Endothelial cell of umbilical vein (primary cell): ENCODE data around the gene LRP3. TPM values are rescaled to one million over a fixed set of nuclear protein-coding genes. Genes with fewer than 3 reads are reported as not detected.

ENCODE experiments used
- BruUV-seq: library from RNA; stranded (reverse); fragments of 400-500 nt; replicated peaks from 2 replicates; lab custom pipeline; 2021; lab: Mats Ljungman, UMichigan
- CTCF ChIA-PET: fragments of 300-600, 350-600 bp; sonication (Branson Sonifier 250); formaldehyde crosslinking; loops from one replicate; lab custom pipeline; 2021; ENCODE audit warnings: antibody characterized with exemption, inconsistent platforms; lab: Charles Lee
- POLR2A ChIA-PET: fragments of 300-600, 350-600 bp; sonication (Branson Sonifier 250); formaldehyde crosslinking; loops from one replicate; lab custom pipeline; 2021; ENCODE audit warnings: antibody characterized with exemption, inconsistent platforms; lab: Charles Lee
- DNase-seq: peaks from one replicate; pipeline ENCODE4 v3.0.0-alpha.2; 2011; ENCODE audit warnings: low read depth, low spot score
- FAIRE-seq: peaks from 2 replicates; lab custom pipeline; 2011; peaks lifted over from hg19 to GRCh38; lab: Jason Lieb, UNC
- H2AFZ ChIP-seq: 2 replicates; pipeline ENCODE4 v1.6.0; 2012; ENCODE audit warnings: low read depth, low read length, control low read depth, inconsistent platforms
- H3K27ac ChIP-seq: 2 replicates; pipeline ENCODE4 v1.5.1; 2011; ENCODE audit warnings: low read depth, mild to moderate bottlenecking, control low read depth, low read length, moderate library complexity; ENCODE audit not compliant: insufficient read depth
- H3K27me3 ChIP-seq, 2 experiments: 2 replicates each; pipeline versions ENCODE4 v1.6.0 to v1.6.1; 2011; ENCODE audit warnings: low read length in 2 of 2, mixed read lengths in 1 of 2; ENCODE audit not compliant: control insufficient read depth in 2 of 2, insufficient read depth in 2 of 2
- H3K36me3 ChIP-seq, 2 experiments: 2 replicates in 1 of 2; 3 replicates in 1 of 2; pipeline ENCODE4 v1.5.1; 2011; ENCODE audit warnings: low read length in 2 of 2, mild to moderate bottlenecking in 1 of 2, moderate library complexity in 1 of 2; ENCODE audit not compliant: control insufficient read depth in 2 of 2, insufficient read depth in 2 of 2; ENCODE audit errors: extremely low read depth in 1 of 2
- H3K4me1 ChIP-seq: 3 replicates; pipeline ENCODE4 v1.5.1; 2011; ENCODE audit warnings: mild to moderate bottlenecking, low read length; ENCODE audit not compliant: control insufficient read depth, insufficient read depth; ENCODE audit errors: extremely low read depth
- H3K4me2 ChIP-seq: 2 replicates; pipeline ENCODE4 v1.6.1; 2011; ENCODE audit warnings: low read length, control low read depth, mixed read lengths; ENCODE audit not compliant: insufficient read depth
- H3K4me3 ChIP-seq, 3 experiments: fragments of 200-600 bp in 1 of 3; sonication (generic), shearing (Covaris generic) in 1 of 3; replicated peaks in 1 of 3; 2 replicates each; pipeline ENCODE4 v1.5.1; 2011 to 2016; ENCODE audit warnings: control low read depth in 3 of 3, low read length in 3 of 3, mild to moderate bottlenecking in 2 of 3, inconsistent platforms in 1 of 3, low read depth in 1 of 3, moderate library complexity in 1 of 3; ENCODE audit not compliant: insufficient read depth in 1 of 3
- H3K79me2 ChIP-seq: 2 replicates; pipeline ENCODE4 v1.6.0; 2012; ENCODE audit warnings: low read length, inconsistent platforms; ENCODE audit not compliant: control insufficient read depth, insufficient read depth
- H3K9ac ChIP-seq: replicated peaks from 2 replicates; pipeline ENCODE3; 2011; ENCODE audit warnings: low read length, control low read depth; ENCODE audit not compliant: insufficient read depth; ENCODE audit errors: extremely low read depth
- H3K9me1 ChIP-seq: replicated peaks from 3 replicates; pipeline ENCODE4 v1.6.0; 2011; ENCODE audit warnings: mild to moderate bottlenecking, low read length; ENCODE audit not compliant: control insufficient read depth, insufficient read depth; ENCODE audit errors: extremely low read depth
- H3K9me3 ChIP-seq: replicated peaks from 2 replicates; pipeline ENCODE4 v1.5.1; 2012; ENCODE audit warnings: low read length, inconsistent platforms; ENCODE audit not compliant: control insufficient read depth, insufficient read depth
- H4K20me1 ChIP-seq: replicated peaks from 2 replicates; pipeline ENCODE3; 2011; ENCODE audit warnings: mild to moderate bottlenecking, low read length; ENCODE audit not compliant: control insufficient read depth, insufficient read depth; ENCODE audit errors: extremely low read depth
- JUN ChIP-seq: IDR thresholded peaks from 2 replicates; pipeline ENCODE4 v1.6.1; 2011; ENCODE audit warnings: borderline replicate concordance, low read depth; ENCODE audit not compliant: insufficient read length, insufficient read depth
- POLR2AphosphoS5 ChIP-seq: IDR thresholded peaks from 2 replicates; pipeline ENCODE4 v1.6.1; 2012; ENCODE audit warnings: low read depth, mild to moderate bottlenecking, control low read depth, low read length, moderate library complexity; ENCODE audit not compliant: insufficient read depth
- dilution Hi-C: fragments of 300-500 bp; cut with MboI; formaldehyde crosslinking; loops from one replicate; pipeline ENCODE4 v1.15.0; 2019; ENCODE audit warnings: low sequenced_read_pairs; ENCODE audit not compliant: extremely low pct_ligation_motif_present
- intact Hi-C: fragments of 100-400 bp; cut with micrococcal nuclease; formaldehyde crosslinking; loops from one replicate; pipeline ENCODE4 v1.10.0; 2022
- polyA plus RNA-seq, 4 experiments: library from polyadenylated mRNA; depleted of rRNA in 3 of 4; stranded (reverse) in 3 of 4; unstranded in 1 of 4; fragments of >200 nt; gene quantifications; 2 replicates each; pipeline versions ENCODE4 v1.2.1 to v1.2.3, GENCODE V29; 2011 to 2012; ENCODE audit warnings: missing spikeins in 1 of 4
- total RNA-seq: library from RNA; stranded (reverse); gene quantifications from 2 replicates; pipeline ENCODE4 v1.2.3, GENCODE V29; 2021
- TF ChIP-seq, protein P1 (sequence below), 2 donors: IDR thresholded peaks; 1 replicate in 1 of 2; 2 replicates in 1 of 2; pipeline ENCODE4 v1.5.1; 2011; ENCODE audit warnings: low read length in 2 of 2, mild to moderate bottlenecking in 2 of 2, moderate library complexity in 2 of 2, control low read depth in 1 of 2, inconsistent platforms in 1 of 2, low read depth in 1 of 2; ENCODE audit not compliant: insufficient read depth in 1 of 2; ENCODE audit errors: extremely low read depth in 1 of 2
- TF ChIP-seq, protein P2 (sequence below): IDR thresholded peaks from 2 replicates; pipeline ENCODE4 v1.6.1; 2011; ENCODE audit not compliant: insufficient read depth, insufficient read length

Gene LRP3
- total and polyA plus RNA-seq, 2 donors (not counting 3 experiments of a cell fraction or from before 2014, with no cell fraction given): 14.3 to 19.4 TPM

DNA sequence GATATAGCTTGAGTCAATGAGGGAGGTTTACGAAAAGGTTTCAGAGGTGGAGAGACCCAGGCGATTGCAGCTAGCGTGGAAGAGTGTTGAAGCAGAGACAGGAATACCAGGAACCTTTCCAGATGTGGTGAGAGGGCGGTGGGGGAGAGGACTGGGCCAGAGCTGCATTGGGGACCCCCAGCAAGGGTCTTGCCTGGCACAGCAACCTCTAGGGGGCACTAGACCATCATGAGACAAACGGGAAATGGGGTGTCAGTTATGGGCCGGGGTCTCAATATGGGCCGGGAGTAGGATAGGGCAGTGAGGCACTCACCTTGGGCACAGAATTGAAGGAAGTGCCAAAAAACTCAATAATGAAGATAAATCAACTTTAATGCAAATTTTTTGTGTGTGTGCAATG is 2.1 kb upstream of the LRP3 start:
- dilution Hi-C loops: no loop called here
- Histone ChIP-seq H3K4me3 (no peak overlapping the region), H3K36me3 (no peaks in the 10 kb centered on the region), H3K27me3 (peaks cover 2 to 4% of the 10 kb centered on the region in 2 experiments), H3K9me3 (no peaks in the 10 kb centered on the region), H3K9me1 (no peaks in the 10 kb centered on the region), H3K27ac (no peak overlapping the region), H3K9ac (no peak overlapping the region), H3K79me2 (no peaks in the 10 kb centered on the region), H2AFZ (no peak overlapping the region), H3K4me2 (no peak overlapping the region), H4K20me1 (no peaks in the 10 kb centered on the region), H3K4me1 (peaks cover 3% of the 10 kb centered on the region)
- no peak for TF ChIP-seq POLR2AphosphoS5
- TF ChIP-seq JUN: no peak
- TF ChIP-seq, protein P1, sequence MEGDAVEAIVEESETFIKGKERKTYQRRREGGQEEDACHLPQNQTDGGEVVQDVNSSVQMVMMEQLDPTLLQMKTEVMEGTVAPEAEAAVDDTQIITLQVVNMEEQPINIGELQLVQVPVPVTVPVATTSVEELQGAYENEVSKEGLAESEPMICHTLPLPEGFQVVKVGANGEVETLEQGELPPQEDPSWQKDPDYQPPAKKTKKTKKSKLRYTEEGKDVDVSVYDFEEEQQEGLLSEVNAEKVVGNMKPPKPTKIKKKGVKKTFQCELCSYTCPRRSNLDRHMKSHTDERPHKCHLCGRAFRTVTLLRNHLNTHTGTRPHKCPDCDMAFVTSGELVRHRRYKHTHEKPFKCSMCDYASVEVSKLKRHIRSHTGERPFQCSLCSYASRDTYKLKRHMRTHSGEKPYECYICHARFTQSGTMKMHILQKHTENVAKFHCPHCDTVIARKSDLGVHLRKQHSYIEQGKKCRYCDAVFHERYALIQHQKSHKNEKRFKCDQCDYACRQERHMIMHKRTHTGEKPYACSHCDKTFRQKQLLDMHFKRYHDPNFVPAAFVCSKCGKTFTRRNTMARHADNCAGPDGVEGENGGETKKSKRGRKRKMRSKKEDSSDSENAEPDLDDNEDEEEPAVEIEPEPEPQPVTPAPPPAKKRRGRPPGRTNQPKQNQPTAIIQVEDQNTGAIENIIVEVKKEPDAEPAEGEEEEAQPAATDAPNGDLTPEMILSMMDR (IDR thresholded peaks at IDR 0.05; ENCODE audit: extremely low read depth in 1 of 2, insufficient read depth in 1 of 2, low read depth in 1 of 2, low read length in 2 of 2): peak in 1 of 2 donors; percentile 6
- TF ChIP-seq, protein P2, sequence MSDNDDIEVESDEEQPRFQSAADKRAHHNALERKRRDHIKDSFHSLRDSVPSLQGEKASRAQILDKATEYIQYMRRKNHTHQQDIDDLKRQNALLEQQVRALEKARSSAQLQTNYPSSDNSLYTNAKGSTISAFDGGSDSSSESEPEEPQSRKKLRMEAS: no peak
- FAIRE-seq: no peak
- intact Hi-C loops: no loop called here
- DNase-seq: no peak
- ChIA-PET CTCF (interaction anchor here (1.2 to 1.5 kb wide), 2 partner anchors 8 to 31 kb away, joined by 3 to 6 read pairs; no protein-coding TSS in a partner anchor), POLR2A (no interaction called here)
- no TSS peak for BruUV-seq
